NCI-H774 (cell line): ENCODE results near the gene ARFGAP2.
"Not testable (repeated sequence)": the region's sequence is repeated elsewhere in the genome, so short reads cannot be mapped to it uniquely, and the experiment has no call there.

ENCODE experiments used
- DNase-seq: peaks from one replicate; lab custom pipeline; 2025; lab: John Stamatoyannopoulos, UW

The ARFGAP2 gene

GRCh38 chr11:47176328-47177228, at the start of gene ARFGAP2:
Gene ARFGAP2 (minus strand): TSS chr11:47176879. CDS start chr11:47176853, 26 bp downstream.
- DNase-seq: peak; percentile 96

- DNase-seq: no peak
Observed at GRCh38 chr11:47225552-47226400, 49.1 kb upstream of the ARFGAP2 start.

GRCh38 chr11:47222696-47223095, 46.0 kb upstream of the ARFGAP2 start:
- DNase-seq: no peak

- no peak for DNase-seq
Observed at GRCh38 chr11:47220401-47220821, 43.7 kb upstream of the ARFGAP2 start.

- no peak for DNase-seq
Observed at GRCh38 chr11:47216121-47216798, 39.6 kb upstream of the ARFGAP2 start.

- DNase-seq: no peak
Observed at GRCh38 chr11:47215366-47215910, 38.8 kb upstream of the ARFGAP2 start.

GRCh38 chr11:47213950-47214565, 37.4 kb upstream of the ARFGAP2 start:
- peak; percentile 90 for DNase-seq

GRCh38 chr11:47212938-47213337, 36.3 kb upstream of the ARFGAP2 start:
- no peak for DNase-seq

GRCh38 chr11:47208628-47209027, 31.9 kb upstream of the ARFGAP2 start:
- no peak for DNase-seq

- DNase-seq: not testable (repeated sequence)
Observed at GRCh38 chr11:47208008-47208552, 31.4 kb upstream of the ARFGAP2 start.

- no peak for DNase-seq
Observed at GRCh38 chr11:47207459-47207858, 30.8 kb upstream of the ARFGAP2 start.

- not testable (repeated sequence) for DNase-seq
Observed at GRCh38 chr11:47206577-47206976, 29.9 kb upstream of the ARFGAP2 start.

- DNase-seq: no peak
Observed at GRCh38 chr11:47204637-47204989, 27.9 kb upstream of the ARFGAP2 start.

GRCh38 chr11:47202576-47202975, 25.9 kb upstream of the ARFGAP2 start:
- no peak for DNase-seq

GRCh38 chr11:47201015-47201414, 24.3 kb upstream of the ARFGAP2 start:
- DNase-seq: no peak

- DNase-seq: not testable (repeated sequence)
Observed at GRCh38 chr11:47198161-47198560, 21.5 kb upstream of the ARFGAP2 start.

GRCh38 chr11:47192111-47192510, 15.4 kb upstream of the ARFGAP2 start:
- no peak for DNase-seq

- not testable (repeated sequence) for DNase-seq
Observed at GRCh38 chr11:47191137-47191536, 14.5 kb upstream of the ARFGAP2 start.

- no peak for DNase-seq
Observed at GRCh38 chr11:47189100-47189834, 12.6 kb upstream of the ARFGAP2 start.

- no peak for DNase-seq
Observed at GRCh38 chr11:47188259-47188658, 11.6 kb upstream of the ARFGAP2 start.
